ENCODE measurements around the gene GCKR.

Gene GCKR

GRCh38 chr2:27496357-27497287 lies at the start of gene GCKR:
Gene GCKR (plus strand): TSS chr2:27496839. CDS start chr2:27496905, 66 bp downstream.
- no peak for DNase-seq

GRCh38 chr2:27448381-27448780 lies 48.3 kb upstream of the GCKR start:
- no peak for DNase-seq

- no peak for DNase-seq
Measured at GRCh38 chr2:27451095-27451494, 45.5 kb upstream of the GCKR start.

- DNase-seq: no peak
Measured at GRCh38 chr2:27453968-27454367, 42.7 kb upstream of the GCKR start.

GRCh38 chr2:27461118-27461517 lies 35.5 kb upstream of the GCKR start:
- DNase-seq: no peak

GRCh38 chr2:27464443-27464842 lies 32.2 kb upstream of the GCKR start:
- no peak for DNase-seq

GRCh38 chr2:27471961-27472360 lies 24.7 kb upstream of the GCKR start:
- no peak for DNase-seq

GRCh38 chr2:27485496-27485895 lies 11.1 kb upstream of the GCKR start:
- DNase-seq: peak in 3 of 58 donors; percentile 6 to 27 (median 8)

GRCh38 chr2:27489118-27489497 lies 7.5 kb upstream of the GCKR start:
- peak in 3 of 58 donors; percentile 33 to 41 (median 37) for DNase-seq

- peak; percentile 70 to 100 (median 97) for DNase-seq
Measured at GRCh38 chr2:27489498-27490397, 6.9 kb upstream of the GCKR start, which contains the start of gene IFT172. Gene IFT172 (minus strand): TSS chr2:27489743. CDS start chr2:27489653, 90 bp downstream.

- no peak for DNase-seq
Measured at GRCh38 chr2:27492557-27492956, 4.1 kb upstream of the GCKR start.

- peak in 1 of 58 donors; percentile 46 for DNase-seq
Measured at GRCh38 chr2:27493948-27494283, 2.7 kb upstream of the GCKR start.

- DNase-seq: peak in 16 of 58 donors; percentile 6 to 72 (median 25)
Measured at GRCh38 chr2:27494284-27494943, 2.2 kb upstream of the GCKR start.

GRCh38 chr2:27494944-27495554 lies 1.6 kb upstream of the GCKR start, which contains the start of gene FNDC4:
Gene FNDC4 (minus strand): TSS chr2:27495200. CDS start chr2:27494679, 521 bp downstream.
- DNase-seq: peak in 23 of 58 donors; percentile 7 to 73 (median 17)

- DNase-seq: no peak
Measured at GRCh38 chr2:27495840-27496356, 741 bp upstream of the GCKR start.

- no peak for DNase-seq
Measured at GRCh38 chr2:27497288-27497627, 619 bp downstream of the GCKR start.

GRCh38 chr2:27498975-27499374 lies 2.3 kb downstream of the GCKR start:
- no peak for DNase-seq

- no peak for DNase-seq
Measured at GRCh38 chr2:27501042-27501441, 4.4 kb downstream of the GCKR start.

GRCh38 chr2:27502142-27502541 lies 5.5 kb downstream of the GCKR start:
- peak in 1 of 58 donors; percentile 10 for DNase-seq

GRCh38 chr2:27506587-27506986 lies 9.9 kb downstream of the GCKR start:
- DNase-seq: no peak

GRCh38 chr2:27507293-27507692 lies 10.7 kb downstream of the GCKR start:
- DNase-seq: no peak
